Kidney (tissue), 14 donors: ENCODE results near the gene GALNT7. TPM values are rescaled to one million over a fixed set of nuclear protein-coding genes. Genes with fewer than 3 reads are reported as not detected.

ENCODE experiments used
- DNase-seq, 5 donors: peaks; one replicate each; pipeline ENCODE4 v3.0.0-alpha.2; 2013 to 2020
- FAIRE-seq: peaks from 2 replicates; lab custom pipeline; 2012; peaks lifted over from hg19 to GRCh38; lab: Jason Lieb, UNC
- H3K27ac ChIP-seq, 2 donors: one replicate each; pipeline ENCODE4 v1.7.0; 2013; ENCODE audit warnings: low read depth in 2 of 2, low read length in 2 of 2, inconsistent platforms in 1 of 2
- H3K27me3 ChIP-seq: one replicate; pipeline ENCODE4 v1.7.1; 2013; ENCODE audit warnings: low read length, inconsistent platforms; ENCODE audit not compliant: control insufficient read depth, insufficient read depth
- H3K36me3 ChIP-seq, 3 donors: one replicate each; pipeline versions ENCODE4 v1.7.0 to v1.7.1; 2013; ENCODE audit warnings: low read length in 3 of 3, control low read depth in 1 of 3, inconsistent platforms in 1 of 3; ENCODE audit not compliant: insufficient read depth in 3 of 3, control insufficient read depth in 2 of 3
- H3K4me1 ChIP-seq, 3 donors: one replicate each; pipeline versions ENCODE4 v1.7.0 to v1.7.1; 2013; ENCODE audit warnings: low read length in 3 of 3, inconsistent platforms in 1 of 3, low read depth in 1 of 3; ENCODE audit not compliant: control insufficient read depth in 2 of 3, insufficient read depth in 2 of 3
- H3K4me3 ChIP-seq, 3 donors: one replicate each; pipeline versions ENCODE4 v1.7.0 to v1.8.1; 2013; ENCODE audit warnings: low read length in 3 of 3, control low read depth in 1 of 3, inconsistent platforms in 1 of 3
- H3K9ac ChIP-seq, 3 donors: one replicate each; pipeline versions ENCODE4 v1.7.0 to v1.7.1; 2013; ENCODE audit warnings: low read length in 3 of 3, control low read depth in 1 of 3, inconsistent platforms in 1 of 3
- H3K9me3 ChIP-seq, 3 donors: one replicate each; pipeline versions ENCODE4 v1.7.0 to v1.7.1; 2013; ENCODE audit warnings: low read length in 3 of 3, control low read depth in 1 of 3, inconsistent platforms in 1 of 3; ENCODE audit not compliant: control insufficient read depth in 2 of 3, insufficient read depth in 1 of 3
- intact Hi-C: fragments of 100-400 bp; cut with DNase I; formaldehyde crosslinking; loops from one replicate; pipeline ENCODE4 v1.11.1; 2022
- polyA plus RNA-seq: library from polyadenylated mRNA; stranded (reverse); fragments of 350-450 nt; fragmentation: Illumina TruSeq; extraction: RNeasy Lipid Tissue Mini Kit (QIAGEN cat#74804); gene quantifications from one replicate; pipeline ENCODE4 v1.2.3, GENCODE V29; 2014; ENCODE audit warnings: low read depth, low replicate concordance; ENCODE audit not compliant: insufficient read depth
- total RNA-seq: library from RNA; stranded (reverse); fragmentation: NEBNext Ultra II Directional; extraction: Animal tissue kit (Norgen Biotek cat#: 25700); gene quantifications from one replicate; pipeline ENCODE4 v1.2.1, GENCODE V29; 2021
- TF ChIP-seq, protein P1 (sequence below): IDR thresholded peaks from 3 replicates; pipeline ENCODE4 v1.5.1; 2012; ENCODE audit warnings: mild to moderate bottlenecking, moderate library complexity, borderline replicate concordance; ENCODE audit not compliant: insufficient read depth; ENCODE audit errors: extremely low read depth
- donor health status: control.
- donor health status: control.
- donor health status: control.
- donor health status: control.
- donor health status: control.
- donor health status: DM: yes; HTN: yes; CAD: no.
- donor health status: Normal renal cell carcinoma (clear cell type).

The GALNT7 gene
- total and polyA plus RNA-seq, 2 donors from 2014 or later, result 3.8 to 25.6 TPM

DNA sequence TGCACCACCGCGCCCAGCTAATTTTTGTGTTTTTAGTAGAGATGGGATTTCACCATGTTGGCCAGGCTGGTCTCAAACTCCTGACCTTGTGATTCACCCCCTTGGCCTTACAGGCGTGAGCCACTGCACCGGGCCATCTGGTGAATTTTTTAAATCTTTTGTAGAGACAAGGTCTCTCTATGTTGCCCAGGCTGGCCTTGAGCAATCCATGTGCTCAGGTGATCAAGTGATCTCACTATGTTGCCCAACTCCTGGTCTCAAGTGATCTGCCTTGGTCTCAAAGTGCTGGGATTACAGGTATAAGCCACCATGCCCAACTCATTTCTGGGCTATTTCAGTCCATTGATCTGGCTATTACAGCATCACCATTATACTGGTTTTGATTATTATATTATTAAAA is 22.2 kb upstream of the GALNT7 start:
- Histone ChIP-seq H3K27me3 (no peaks in the 10 kb centered on the region), H3K4me1 (no peaks in the 10 kb centered on the region), H3K4me3 (no peak overlapping the region), H3K27ac (no peak overlapping the region), H3K9me3 (no peaks in the 10 kb centered on the region), H3K9ac (no peak overlapping the region), H3K36me3 (no peaks in the 10 kb centered on the region)
- FAIRE-seq (no peak), DNase-seq (no peak)
- intact Hi-C loops, result no loop called here
- TF ChIP-seq, protein P1, sequence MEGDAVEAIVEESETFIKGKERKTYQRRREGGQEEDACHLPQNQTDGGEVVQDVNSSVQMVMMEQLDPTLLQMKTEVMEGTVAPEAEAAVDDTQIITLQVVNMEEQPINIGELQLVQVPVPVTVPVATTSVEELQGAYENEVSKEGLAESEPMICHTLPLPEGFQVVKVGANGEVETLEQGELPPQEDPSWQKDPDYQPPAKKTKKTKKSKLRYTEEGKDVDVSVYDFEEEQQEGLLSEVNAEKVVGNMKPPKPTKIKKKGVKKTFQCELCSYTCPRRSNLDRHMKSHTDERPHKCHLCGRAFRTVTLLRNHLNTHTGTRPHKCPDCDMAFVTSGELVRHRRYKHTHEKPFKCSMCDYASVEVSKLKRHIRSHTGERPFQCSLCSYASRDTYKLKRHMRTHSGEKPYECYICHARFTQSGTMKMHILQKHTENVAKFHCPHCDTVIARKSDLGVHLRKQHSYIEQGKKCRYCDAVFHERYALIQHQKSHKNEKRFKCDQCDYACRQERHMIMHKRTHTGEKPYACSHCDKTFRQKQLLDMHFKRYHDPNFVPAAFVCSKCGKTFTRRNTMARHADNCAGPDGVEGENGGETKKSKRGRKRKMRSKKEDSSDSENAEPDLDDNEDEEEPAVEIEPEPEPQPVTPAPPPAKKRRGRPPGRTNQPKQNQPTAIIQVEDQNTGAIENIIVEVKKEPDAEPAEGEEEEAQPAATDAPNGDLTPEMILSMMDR, result no peak

DNA sequence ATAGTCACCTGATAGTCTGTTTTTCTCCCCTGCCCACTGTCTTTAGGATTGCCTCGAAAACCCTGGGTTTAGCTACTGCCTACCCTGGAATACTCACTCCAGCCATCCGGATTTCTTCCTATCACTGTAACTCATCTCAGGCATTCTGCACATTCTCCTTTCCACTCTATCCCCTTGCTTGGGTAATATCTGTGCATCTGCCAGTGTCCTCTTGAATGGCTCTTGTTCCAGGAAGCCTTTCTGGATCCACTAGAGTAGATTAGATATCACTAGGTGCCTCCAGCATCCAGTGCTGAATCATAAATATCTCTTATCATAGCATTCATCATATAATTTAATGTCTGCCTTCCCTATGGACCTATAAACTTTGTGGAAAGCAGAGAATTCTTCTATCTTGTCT is 17.1 kb upstream of the GALNT7 start:
- Histone ChIP-seq H3K9me3 (no peaks in the 10 kb centered on the region), H3K27ac (no peak overlapping the region), H3K4me1 (no peaks in the 10 kb centered on the region), H3K9ac (no peak overlapping the region), H3K36me3 (no peaks in the 10 kb centered on the region), H3K27me3 (no peaks in the 10 kb centered on the region), H3K4me3 (no peak overlapping the region)
- intact Hi-C loops, result no loop called here
- TF ChIP-seq, protein P1, result no peak
- DNase-seq, result no peak
- no peak for FAIRE-seq

DNA sequence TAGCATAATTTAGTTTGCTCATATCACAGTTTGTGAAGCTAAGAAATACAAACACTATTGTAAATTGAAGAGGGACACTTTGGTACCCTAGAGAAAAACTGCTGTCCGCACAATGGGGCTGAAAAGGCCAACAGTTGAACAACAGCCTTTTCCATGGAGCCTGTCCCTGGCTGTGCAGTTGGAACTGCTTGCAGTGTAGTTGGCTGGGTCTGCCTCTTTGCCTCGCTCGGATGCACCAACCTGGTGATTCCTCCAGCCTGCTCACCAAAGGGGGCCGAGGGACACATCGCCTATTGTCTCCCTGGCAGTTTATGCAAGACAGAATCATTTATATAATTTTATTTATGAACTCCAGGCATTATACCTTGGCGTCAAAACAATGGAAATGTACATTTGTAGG is 16.5 kb upstream of the GALNT7 start:
- Histone ChIP-seq H3K4me3 (no peak overlapping the region), H3K36me3 (no peaks in the 10 kb centered on the region), H3K27ac (no peak overlapping the region), H3K9me3 (no peaks in the 10 kb centered on the region), H3K9ac (no peak overlapping the region), H3K27me3 (no peaks in the 10 kb centered on the region), H3K4me1 (no peaks in the 10 kb centered on the region)
- intact Hi-C loops, result no loop called here
- TF ChIP-seq, protein P1, result no peak
- FAIRE-seq (no peak), DNase-seq (no peak)

DNA sequence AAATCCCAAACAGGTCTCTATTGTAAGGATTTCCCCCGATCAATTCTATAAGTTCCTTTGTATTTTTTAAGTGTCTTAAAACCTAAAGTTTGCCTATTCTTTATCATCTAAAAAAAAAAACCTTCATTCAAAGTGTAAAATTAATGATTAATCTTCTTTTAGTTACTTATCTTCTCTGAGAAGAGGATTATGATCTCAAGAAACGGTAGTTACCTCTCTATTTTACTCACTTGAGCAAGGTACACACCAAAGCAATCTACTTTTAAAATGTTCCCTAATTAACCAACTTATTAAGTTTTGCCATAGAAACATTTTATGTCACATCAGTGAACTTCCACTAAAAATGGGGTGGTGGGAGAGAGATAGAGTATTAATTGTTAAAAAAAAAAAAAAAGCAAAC is 15.2 kb upstream of the GALNT7 start:
- Histone ChIP-seq H3K27ac (no peak overlapping the region), H3K9ac (no peak overlapping the region), H3K27me3 (no peaks in the 10 kb centered on the region), H3K9me3 (no peaks in the 10 kb centered on the region), H3K4me3 (no peak overlapping the region), H3K36me3 (no peaks in the 10 kb centered on the region), H3K4me1 (no peaks in the 10 kb centered on the region)
- FAIRE-seq (peak; percentile 94), DNase-seq (no peak)
- intact Hi-C loops, result no loop called here
- TF ChIP-seq, protein P1, result no peak
